Activated CD4-positive, alpha-beta T cell treated with anti-CD3 and anti-CD28 coated beads for 24 hours (primary cell): Measurements from ENCODE around the gene ALX1.
"Not testable (repeated sequence)": the region's sequence is repeated elsewhere in the genome, so short reads cannot be mapped to it uniquely, and the experiment has no call there.

Source experiments
- DNase-seq, 2 donors: peaks; one replicate each; pipeline ENCODE4 v3.0.0-alpha.2; 2020; ENCODE audit warnings: low read depth in 2 of 2

The ALX1 gene

DNA sequence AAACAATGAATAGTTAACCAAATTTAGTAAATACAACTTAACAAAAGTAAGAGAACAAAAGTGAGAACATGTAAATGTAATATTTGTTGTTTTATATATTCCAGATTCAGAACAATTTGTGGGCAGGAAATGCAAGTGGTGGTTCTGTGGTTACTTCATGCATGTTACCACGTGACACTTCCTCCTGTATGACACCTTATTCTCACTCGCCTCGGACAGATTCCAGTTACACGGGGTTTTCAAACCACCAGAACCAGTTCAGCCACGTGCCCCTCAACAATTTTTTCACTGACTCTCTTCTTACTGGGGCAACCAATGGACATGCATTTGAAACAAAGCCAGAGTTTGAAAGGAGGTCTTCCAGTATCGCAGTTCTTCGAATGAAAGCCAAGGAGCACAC, 21.0 kb downstream of the ALX1 start:
- no peak for DNase-seq

DNA sequence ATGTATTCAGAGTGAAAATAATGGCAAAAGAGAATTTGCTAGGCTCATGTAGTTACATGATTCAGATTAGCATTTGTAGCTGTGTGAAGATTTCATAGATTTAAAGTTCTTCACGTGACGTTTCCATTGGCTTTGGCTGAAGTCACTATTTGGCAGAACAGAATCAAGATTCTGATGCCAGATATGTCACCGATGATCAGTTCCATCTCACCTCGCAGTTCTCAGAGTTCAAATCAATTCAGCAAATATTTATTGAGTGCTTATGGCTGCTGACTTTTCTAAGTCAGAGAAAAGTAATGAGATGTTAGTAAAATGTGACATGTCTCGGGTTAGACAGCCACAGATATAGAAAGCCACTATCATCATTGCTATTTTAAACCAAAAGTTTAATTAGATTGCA, 28.4 kb downstream of the ALX1 start:
- DNase-seq, result no peak

- DNase-seq, result no peak
These were observed 29.1 kb downstream of the ALX1 start for GRCh38 chr12:85309125-85309566.

- DNase-seq, result no peak
These were observed 30.0 kb downstream of the ALX1 start for GRCh38 chr12:85310025-85310424.

GRCh38 chr12:85310456-85311076, 30.5 kb downstream of the ALX1 start:
- DNase-seq, result no peak

DNA sequence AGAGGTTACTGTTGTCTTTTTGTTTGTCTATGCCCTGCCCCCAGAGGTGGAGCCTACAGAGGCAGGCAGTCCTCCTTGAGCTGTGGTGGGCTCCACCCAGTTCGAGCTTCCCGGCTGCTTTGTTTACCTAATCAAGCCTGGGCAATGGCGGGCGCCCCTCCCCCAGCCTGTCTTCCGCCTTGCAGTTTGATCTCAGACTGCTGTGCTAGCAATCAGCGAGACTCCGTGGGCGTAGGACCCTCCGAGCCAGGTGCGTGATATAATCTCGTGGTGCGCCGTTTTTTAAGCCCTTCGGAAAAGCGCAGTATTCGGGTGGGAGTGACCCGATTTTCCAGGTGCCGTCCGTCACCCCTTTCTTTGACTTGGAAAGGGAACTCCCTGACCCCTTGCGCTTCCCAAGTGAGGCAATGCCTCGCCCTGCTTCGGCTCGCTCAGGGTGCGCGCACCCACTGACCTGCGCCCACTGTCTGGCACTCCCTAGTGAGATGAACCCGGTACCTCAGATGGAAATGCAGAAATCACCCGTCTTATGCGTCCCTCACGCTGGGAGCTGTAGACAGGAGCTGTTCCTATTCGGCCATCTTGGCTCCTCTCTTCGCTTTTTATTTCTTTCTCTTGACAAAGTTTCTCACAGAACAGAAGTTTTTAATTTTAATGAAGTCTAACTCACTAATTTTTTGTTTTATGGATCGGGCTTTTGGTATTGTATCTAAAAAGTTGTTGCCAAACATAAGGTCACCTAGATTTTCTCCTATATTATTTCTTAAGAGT, 38.0 kb downstream of the ALX1 start:
- DNase-seq, result not testable (repeated sequence)

DNA sequence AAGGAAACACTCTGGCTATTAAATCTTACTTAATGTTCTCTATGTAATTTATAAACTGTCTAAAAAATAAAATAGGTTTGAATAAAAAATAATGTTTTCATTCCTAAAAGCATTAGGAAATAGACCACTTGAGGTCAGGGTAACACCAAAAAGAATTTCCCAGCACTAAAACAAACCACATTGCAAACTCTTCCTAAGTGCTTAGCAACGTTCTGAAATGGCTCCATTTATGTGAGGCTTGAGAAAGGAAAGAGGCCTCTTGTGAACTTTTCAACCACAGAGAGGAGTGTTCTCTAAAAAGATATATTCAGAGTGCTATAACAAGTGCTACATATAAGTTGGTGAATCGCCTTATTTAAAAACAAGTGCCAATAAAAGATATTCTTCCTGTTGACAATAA, 42.7 kb downstream of the ALX1 start:
- DNase-seq, result no peak

- no peak for DNase-seq
These were observed 45.4 kb downstream of the ALX1 start for GRCh38 chr12:85325442-85325841.

GRCh38 chr12:85329913-85330312, 49.9 kb downstream of the ALX1 start:
- no peak for DNase-seq

DNA sequence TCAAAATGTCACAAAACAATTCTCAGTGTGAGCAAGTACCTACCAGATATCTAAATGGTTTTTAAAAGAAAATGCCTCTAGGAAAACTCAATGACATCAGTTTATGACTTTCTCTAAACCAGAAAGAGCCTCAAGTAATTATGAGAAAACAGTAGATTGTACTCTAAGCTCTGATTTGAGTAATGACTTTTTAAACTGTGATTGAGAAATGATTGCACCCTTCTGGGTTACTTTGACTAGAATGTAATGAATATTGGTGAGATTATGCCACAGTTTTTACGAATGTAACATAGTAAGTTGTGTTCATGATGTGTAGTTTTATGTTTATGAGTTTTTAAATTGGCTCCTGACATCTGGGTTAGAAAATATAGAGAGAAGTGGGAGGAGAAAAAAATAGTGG, 68.8 kb downstream of the ALX1 start:
- DNase-seq, result no peak

DNA sequence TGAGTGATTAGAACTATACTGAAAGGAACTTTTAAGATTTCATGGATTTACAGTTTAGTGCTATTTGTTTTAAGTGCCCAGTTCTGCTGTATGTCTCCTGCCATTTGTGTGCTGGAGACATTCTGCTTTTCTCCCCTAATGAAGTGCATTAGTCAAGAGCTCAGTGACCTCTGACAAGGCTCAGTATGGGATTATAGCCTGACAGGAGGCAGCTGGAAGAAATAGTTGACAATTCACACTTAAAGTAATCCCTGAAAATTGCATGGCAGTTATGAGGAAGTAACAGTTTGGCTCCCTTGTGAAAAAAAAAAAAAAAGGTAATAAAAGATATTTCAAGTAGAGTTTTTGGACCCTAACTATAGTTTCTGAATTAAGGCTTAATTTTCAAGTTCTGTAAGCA, 70.3 kb downstream of the ALX1 start:
- no peak for DNase-seq
